ENCODE data around the gene MAST1. TPM values are rescaled to one million over a fixed set of nuclear protein-coding genes. Genes with fewer than 3 reads are reported as not detected.

Gene MAST1
- polyA plus RNA-seq, 2 of the 4 experiments (the other 2 are of a cell fraction): 1.4 to 2.2 TPM

- POLR2A ChIA-PET: no interaction called here
- 66% methylated on average over 3 of the region's 3 CpGs for WGBS (ENCODE audit: missing lambda C conversion rate)
- CTCF ChIA-PET: interaction anchor here (1.1 to 6.0 kb wide), 4 partner anchors 9 to 60 kb away, joined by 3 to 31 read pairs (median 4); partner anchors contain the start of gene DNASE2
- DNase-seq (ENCODE audit: low read depth in 1 of 2, low spot score in 1 of 2) (no peak), FAIRE-seq (no peak), ATAC-seq (no peak)
- no peak overlapping the region for H3K27ac ChIP-seq
- no peak overlapping the region for H3K4me2 ChIP-seq
- TF ChIP-seq POLR2A (IDR thresholded peaks at IDR 0.05; ENCODE audit: low read length) (no peak), ZNF302 (CRISPR knock-in tag; IDR thresholded peaks at IDR 0.05) (no peak), NR3C1 (IDR thresholded peaks at IDR 0.05) (no peak), HDAC2 (IDR thresholded peaks at IDR 0.05) (no peak), PHF8 (IDR thresholded peaks at IDR 0.05; ENCODE audit: borderline replicate concordance, low read depth) (no peak), PBX3 (IDR thresholded peaks at IDR 0.05) (no peak), BHLHE40 (IDR thresholded peaks at IDR 0.05; ENCODE audit: low read depth, low read length) (no peak), FOXS1 (CRISPR knock-in tag; IDR thresholded peaks at IDR 0.05) (no peak), FOSB (CRISPR knock-in tag; IDR thresholded peaks at IDR 0.05) (no peak), MAFK (IDR thresholded peaks at IDR 0.05; ENCODE audit: partially characterized antibody) (no peak), MYC (IDR thresholded peaks at IDR 0.05; ENCODE audit: borderline replicate concordance, low read length) (no peak), TP53 (CRISPR knock-in tag; IDR thresholded peaks at IDR 0.05) (no peak), SREBF2 (IDR thresholded peaks at IDR 0.05) (no peak), ZSCAN20 (CRISPR knock-in tag; IDR thresholded peaks at IDR 0.05) (no peak), ESRRA (IDR thresholded peaks at IDR 0.05; ENCODE audit: borderline replicate concordance, low read length) (no peak)
- TF ChIP-seq, protein P1, sequence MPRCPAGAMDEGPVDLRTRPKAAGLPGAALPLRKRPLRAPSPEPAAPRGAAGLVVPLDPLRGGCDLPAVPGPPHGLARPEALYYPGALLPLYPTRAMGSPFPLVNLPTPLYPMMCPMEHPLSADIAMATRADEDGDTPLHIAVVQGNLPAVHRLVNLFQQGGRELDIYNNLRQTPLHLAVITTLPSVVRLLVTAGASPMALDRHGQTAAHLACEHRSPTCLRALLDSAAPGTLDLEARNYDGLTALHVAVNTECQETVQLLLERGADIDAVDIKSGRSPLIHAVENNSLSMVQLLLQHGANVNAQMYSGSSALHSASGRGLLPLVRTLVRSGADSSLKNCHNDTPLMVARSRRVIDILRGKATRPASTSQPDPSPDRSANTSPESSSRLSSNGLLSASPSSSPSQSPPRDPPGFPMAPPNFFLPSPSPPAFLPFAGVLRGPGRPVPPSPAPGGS (IDR thresholded peaks at IDR 0.05): no peak
- TF ChIP-seq, protein P2, sequence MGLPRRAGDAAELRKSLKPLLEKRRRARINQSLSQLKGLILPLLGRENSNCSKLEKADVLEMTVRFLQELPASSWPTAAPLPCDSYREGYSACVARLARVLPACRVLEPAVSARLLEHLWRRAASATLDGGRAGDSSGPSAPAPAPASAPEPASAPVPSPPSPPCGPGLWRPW (IDR thresholded peaks at IDR 0.05): no peak
- no peaks in the 10 kb centered on the region for H3K4me1 ChIP-seq
- H3K9me3 ChIP-seq: no peaks in the 10 kb centered on the region
- H3K4me3 ChIP-seq: no peak overlapping the region
These were observed 33.4 kb downstream of the MAST1 start for GRCh38 chr19:12871681-12872080.

DNA sequence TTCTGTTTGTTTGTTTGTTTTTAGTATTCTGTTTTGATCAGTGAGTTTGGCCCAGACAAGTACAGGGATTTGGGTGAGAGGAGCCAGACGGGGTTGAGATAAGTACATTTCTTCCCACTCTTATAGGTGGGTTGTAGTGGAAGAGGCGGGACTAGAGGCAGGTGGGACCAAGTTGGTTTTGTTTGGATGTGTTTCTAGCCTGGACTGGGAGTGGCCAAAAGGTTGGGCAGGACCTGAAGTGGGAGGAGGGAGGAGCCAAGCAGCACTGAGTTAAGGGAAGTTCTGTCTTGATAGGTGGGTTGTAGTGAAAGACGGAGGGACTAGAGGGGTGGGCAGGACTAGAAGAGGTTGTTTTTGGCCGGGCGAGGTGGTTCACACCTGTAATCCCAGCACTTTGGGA lies 33.9 kb downstream of the MAST1 start:
- Histone ChIP-seq H3K4me1 (no peaks in the 10 kb centered on the region), H3K4me3 (no peak overlapping the region), H3K27ac (no peak overlapping the region), H3K9me3 (no peaks in the 10 kb centered on the region), H3K4me2 (no peak overlapping the region)
- POLR2A ChIA-PET: interaction anchor here (0.9 kb wide), 1 partner anchor 10 kb away, joined by 5 read pairs; no protein-coding TSS in a partner anchor
- ATAC-seq (peak in 1 of 2 experiments; percentile 36; a peak in 3 of 6 replicates), DNase-seq (ENCODE audit: low read depth in 1 of 2, low spot score in 1 of 2) (no peak), FAIRE-seq (no peak)
- 93% methylated on average over 5 of the region's 5 CpGs for WGBS (ENCODE audit: missing lambda C conversion rate)
- CTCF ChIA-PET: interaction anchor here (1.1 to 6.0 kb wide), 4 partner anchors 9 to 61 kb away, joined by 3 to 31 read pairs (median 4); partner anchors contain the start of gene DNASE2
- TF ChIP-seq PHF8 (IDR thresholded peaks at IDR 0.05; ENCODE audit: borderline replicate concordance, low read depth) (no peak), RAD21 (conservative IDR thresholded peaks at IDR 0.05 in 1 of 2, IDR thresholded peaks at IDR 0.05 in 1 of 2) (no peak), MAX (IDR thresholded peaks at IDR 0.05) (no peak), CEBPB (IDR thresholded peaks at IDR 0.05) (no peak), MYC (IDR thresholded peaks at IDR 0.05; ENCODE audit: borderline replicate concordance, low read length) (no peak), RARB (CRISPR knock-in tag; IDR thresholded peaks at IDR 0.05) (no peak), JUNB (IDR thresholded peaks at IDR 0.05) (no peak), RCOR1 (IDR thresholded peaks at IDR 0.05; ENCODE audit: low read depth, low read length) (no peak), HDAC2 (IDR thresholded peaks at IDR 0.05) (no peak), ZSCAN20 (CRISPR knock-in tag; IDR thresholded peaks at IDR 0.05) (no peak), NPAS2 (CRISPR knock-in tag; IDR thresholded peaks at IDR 0.05; ENCODE audit: borderline replicate concordance) (no peak), ESRRA (IDR thresholded peaks at IDR 0.05; ENCODE audit: borderline replicate concordance, low read length) (no peak), FOSB (CRISPR knock-in tag; IDR thresholded peaks at IDR 0.05) (no peak)
- TF ChIP-seq, protein P3, sequence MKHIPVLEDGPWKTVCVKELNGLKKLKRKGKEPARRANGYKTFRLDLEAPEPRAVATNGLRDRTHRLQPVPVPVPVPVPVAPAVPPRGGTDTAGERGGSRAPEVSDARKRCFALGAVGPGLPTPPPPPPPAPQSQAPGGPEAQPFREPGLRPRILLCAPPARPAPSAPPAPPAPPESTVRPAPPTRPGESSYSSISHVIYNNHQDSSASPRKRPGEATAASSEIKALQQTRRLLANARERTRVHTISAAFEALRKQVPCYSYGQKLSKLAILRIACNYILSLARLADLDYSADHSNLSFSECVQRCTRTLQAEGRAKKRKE (CRISPR knock-in tag; IDR thresholded peaks at IDR 0.05; ENCODE audit: low read depth): no peak
- TF ChIP-seq, protein P4, sequence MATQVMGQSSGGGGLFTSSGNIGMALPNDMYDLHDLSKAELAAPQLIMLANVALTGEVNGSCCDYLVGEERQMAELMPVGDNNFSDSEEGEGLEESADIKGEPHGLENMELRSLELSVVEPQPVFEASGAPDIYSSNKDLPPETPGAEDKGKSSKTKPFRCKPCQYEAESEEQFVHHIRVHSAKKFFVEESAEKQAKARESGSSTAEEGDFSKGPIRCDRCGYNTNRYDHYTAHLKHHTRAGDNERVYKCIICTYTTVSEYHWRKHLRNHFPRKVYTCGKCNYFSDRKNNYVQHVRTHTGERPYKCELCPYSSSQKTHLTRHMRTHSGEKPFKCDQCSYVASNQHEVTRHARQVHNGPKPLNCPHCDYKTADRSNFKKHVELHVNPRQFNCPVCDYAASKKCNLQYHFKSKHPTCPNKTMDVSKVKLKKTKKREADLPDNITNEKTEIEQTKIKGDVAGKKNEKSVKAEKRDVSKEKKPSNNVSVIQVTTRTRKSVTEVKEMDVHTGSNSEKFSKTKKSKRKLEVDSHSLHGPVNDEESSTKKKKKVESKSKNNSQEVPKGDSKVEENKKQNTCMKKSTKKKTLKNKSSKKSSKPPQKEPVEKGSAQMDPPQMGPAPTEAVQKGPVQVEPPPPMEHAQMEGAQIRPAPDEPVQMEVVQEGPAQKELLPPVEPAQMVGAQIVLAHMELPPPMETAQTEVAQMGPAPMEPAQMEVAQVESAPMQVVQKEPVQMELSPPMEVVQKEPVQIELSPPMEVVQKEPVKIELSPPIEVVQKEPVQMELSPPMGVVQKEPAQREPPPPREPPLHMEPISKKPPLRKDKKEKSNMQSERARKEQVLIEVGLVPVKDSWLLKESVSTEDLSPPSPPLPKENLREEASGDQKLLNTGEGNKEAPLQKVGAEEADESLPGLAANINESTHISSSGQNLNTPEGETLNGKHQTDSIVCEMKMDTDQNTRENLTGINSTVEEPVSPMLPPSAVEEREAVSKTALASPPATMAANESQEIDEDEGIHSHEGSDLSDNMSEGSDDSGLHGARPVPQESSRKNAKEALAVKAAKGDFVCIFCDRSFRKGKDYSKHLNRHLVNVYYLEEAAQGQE (IDR thresholded peaks at IDR 0.05): no peak

Data from A549 (cell line).